Colon (tissue), 2 donors: ENCODE data around the gene STK17A.
A peak's percentile ranks its signal among the peaks of the same experiment; 100 is the strongest.
"Not testable (repeated sequence)": the region's sequence is repeated elsewhere in the genome, so short reads cannot be mapped to it uniquely, and the experiment has no call there.

Source experiments
- FAIRE-seq: peaks from 2 replicates; lab custom pipeline; 2012; peaks lifted over from hg19 to GRCh38; lab: Jason Lieb, UNC
- donor health status: control.
- donor health status: control.

The STK17A gene

GRCh38 chr7:43569424-43569823 lies 13.5 kb upstream of the STK17A start:
- no peak for FAIRE-seq

DNA sequence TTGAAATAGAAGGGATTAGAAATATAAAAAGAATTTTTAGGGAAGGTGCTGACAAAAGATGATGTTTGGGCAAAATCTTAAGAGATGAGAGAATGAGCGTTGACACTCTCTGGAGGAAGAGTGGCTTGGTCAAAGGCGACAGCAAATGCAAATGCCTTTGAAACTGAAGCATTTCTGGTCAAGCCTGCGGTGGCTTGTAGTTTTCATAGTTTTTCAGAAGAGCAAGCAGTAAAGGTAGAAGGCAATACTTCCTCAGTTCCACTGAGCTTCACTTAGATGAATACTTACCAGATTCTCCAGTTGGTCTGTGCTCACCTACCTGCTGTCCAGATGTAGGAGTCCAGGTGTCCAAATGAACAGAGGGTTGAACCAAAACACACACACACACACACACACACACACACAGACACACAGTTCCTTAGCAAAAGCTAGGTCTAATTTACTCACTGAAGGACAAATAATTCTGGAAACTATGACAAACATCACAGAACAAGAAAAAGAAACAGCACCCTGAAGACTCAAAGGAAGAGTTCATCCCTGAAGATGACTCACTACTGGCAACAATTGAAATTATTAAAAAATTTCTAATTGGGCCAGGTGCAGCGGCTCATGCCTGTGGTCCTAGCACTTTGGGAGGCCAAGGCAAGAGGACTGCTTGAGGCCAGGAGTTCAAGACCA lies 12.1 kb upstream of the STK17A start:
- FAIRE-seq = no peak

DNA sequence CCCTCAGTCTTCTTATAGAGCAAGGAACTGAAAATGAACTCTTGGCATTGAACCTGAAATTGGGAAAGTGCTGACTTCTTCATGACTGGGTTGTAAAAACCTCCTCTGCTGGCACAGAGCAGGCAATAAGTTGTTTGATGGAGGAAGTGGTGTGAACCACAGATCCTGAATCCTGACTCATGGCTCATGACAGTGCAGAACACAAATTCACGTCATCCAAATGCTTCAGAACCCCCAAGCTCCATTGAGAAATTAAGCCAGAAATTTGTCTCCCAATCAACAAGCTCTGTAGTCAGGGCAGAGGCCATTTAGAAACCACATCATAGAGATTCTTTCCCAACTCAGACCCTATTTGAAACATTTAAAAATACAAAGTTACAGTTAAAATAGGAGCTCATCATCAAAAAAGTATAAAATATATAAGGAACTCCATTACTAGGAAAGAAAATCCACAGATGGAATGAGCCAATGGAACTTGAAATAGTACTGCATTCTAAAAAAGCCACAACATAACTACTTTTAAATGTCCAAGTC lies 10.3 kb upstream of the STK17A start:
- no peak for FAIRE-seq

DNA sequence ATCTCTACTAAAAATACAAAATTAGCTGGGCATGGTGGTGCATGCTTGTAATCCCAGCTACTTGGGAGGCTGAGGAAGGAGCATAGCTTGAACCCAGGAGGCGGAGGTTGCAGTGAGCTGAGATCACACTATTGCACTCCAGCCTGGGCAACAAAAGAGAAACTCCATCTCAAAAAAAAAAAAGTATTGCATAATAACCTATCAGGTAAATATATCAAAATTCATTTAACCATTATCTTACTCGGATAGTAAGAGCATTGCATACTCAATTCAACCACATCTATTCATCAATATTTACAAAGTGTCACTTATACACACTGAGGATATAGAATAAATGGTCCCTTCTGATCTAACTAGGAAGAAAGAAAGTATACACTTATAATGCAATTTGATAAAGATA lies 9.1 kb upstream of the STK17A start:
- FAIRE-seq = not testable (repeated sequence)

- FAIRE-seq = no peak
Observed at GRCh38 chr7:43575506-43575905, 7.4 kb upstream of the STK17A start.

- FAIRE-seq = no peak
Observed at GRCh38 chr7:43576241-43576640, 6.7 kb upstream of the STK17A start.

DNA sequence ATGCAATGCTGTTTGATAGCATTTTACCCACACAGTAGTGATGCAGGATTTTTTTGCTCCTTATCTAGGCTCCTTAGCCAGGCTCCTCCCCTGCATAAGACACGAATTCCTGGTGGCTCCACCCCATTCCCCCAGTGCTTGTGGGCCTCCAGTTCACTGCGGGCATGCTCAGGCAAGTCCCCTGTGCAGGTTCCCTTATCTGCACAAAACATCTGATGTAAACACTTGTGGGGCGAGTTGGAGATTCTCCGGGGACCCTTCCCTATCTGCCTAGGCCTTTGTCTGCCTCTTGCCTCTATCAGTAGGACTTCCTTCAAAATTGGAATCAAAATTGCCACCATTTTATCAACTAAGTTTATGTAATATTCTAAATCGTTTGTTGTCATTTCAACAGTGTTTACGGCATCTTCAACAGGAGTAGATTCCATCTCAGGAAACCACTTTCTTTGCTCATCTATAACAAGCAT lies 5.4 kb upstream of the STK17A start:
- no peak for FAIRE-seq

DNA sequence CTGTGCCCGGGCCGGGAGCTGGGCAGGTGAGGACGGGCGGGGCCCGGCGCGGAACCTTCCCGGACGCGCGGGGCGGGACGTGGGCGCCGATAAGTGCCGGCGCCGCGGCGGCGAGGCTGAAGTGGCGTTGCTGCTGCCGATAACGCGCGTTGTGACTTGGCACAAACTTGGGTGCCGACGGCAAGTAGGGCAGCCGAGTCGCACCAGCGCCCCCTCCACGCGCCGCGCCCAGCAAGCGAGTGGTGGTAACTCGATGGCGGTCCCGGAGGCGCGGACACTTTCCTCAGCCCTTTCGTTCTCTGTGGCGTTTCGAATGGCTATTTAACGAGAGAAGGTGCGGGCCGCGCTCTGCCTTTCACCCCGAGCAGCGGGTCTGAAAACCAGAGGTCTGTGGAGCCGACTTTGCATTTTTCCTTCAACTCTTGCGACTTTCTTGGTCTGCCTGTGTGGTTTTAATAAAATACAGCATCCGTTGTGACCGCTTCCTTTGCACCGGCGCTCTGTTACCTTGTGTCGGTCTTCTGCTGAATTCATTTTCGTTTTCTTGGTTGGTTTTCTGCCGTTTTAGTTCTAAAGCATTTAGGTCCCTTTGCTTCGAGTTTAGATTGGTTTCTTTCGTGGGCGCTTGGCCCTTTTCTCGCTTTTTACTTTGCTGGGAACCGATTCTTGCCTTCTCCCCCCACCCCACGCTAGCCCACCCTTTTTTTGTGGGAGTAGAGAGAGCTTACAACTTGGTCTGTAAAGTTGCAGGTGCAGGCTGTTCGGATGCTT lies 701 bp downstream of the STK17A start:
- FAIRE-seq = no peak

DNA sequence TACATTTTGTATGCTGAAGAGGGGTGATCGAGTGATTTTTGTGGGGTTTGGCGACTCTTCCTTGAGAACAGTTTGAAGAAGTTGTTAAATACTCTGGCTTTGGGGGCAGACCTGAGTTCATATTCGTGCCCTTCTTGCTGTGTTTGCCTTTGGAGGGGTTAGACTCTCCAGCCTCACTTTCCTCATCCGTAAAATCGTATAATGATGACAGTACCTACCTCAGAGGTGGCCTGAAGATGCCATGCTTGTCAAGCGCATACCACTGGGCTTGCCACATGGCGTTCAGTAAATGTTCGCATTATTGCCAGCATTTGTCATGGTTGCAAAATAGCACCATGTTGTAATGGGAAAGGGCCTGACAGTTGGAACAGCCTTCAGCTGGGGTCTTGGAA lies 1.3 kb downstream of the STK17A start:
- FAIRE-seq = no peak

DNA sequence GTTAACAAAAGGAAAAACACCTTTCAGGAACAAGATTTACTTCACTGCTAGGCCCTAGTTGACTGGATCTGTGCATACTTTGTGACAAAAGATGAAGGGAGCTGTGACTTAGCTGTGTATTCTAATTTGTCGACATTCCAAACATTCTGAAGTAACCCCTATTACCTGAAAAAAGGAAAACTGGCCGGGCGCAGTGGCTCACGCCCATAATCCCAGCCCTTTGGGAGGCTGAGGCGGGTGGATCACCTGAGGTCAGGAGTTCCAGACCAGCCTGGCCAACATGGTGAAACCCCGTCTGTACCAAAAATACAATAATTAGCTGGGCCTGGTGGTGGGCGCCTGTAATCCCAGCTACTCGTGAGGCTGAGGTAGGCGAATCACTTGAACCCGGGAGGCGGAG lies 1.8 kb downstream of the STK17A start:
- FAIRE-seq = not testable (repeated sequence)

GRCh38 chr7:43585562-43585961 lies 2.7 kb downstream of the STK17A start:
- no peak for FAIRE-seq

DNA sequence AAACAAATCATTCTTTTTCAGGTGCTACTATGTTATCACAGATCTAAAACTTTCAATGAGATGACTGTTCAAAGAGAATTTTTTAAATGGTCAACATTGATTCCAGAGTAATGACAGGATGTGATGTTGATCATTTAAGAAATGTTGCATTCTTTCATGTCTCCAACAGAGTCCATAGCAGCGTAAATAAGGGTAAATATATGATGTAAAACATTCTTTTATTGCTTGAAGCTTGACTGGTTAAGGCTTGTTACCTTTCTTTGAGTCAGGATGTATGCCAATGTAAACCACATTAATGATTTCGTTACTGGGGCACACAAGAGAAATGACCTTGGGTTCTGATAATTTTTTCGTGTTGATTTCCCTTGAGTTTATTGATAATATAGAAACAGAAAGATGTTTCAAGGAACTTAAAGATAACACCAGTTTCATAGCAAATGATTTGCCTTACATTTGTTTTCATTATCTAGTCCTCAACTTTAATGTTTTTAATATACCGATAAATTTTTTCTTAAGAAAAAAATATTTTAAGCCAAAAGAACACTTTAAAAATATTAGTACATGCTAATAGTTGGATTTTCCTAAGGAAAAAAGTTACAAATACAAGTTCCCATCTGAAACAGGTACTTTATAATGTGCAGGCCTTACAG lies 3.5 kb downstream of the STK17A start:
- no peak for FAIRE-seq

DNA sequence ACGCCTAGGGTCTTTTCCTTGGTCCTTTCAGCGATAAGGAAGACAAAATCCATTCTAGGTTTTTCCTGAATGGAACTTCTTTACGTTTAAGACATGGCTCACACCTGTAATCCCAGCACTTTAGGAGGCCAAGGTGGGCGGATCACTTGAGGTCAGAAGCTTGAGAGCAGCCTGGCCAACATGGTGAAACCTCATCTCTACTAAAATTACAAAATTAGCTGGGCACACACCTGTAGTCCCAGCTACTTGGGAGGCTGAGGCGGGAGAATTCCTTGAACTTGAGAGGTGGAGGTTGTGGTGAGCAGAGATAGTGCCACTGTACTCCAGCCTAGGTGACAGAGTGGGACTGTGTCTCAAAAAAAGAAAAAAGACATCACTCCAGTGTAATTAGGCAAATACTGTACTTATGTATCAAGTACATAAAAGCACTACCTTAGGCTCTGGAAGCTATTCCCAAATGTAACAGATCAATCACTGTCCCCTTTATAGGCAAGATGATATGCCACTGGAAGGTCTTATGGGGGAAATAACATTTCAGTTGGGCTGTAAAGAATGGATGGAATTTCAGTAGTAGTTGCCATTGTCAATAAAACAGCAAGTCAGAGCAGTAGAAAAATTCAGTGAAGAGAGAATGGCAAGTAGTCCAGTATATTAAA lies 5.7 kb downstream of the STK17A start:
- no peak for FAIRE-seq

- FAIRE-seq = no peak
Observed at GRCh38 chr7:43589133-43589478, 6.2 kb downstream of the STK17A start.

DNA sequence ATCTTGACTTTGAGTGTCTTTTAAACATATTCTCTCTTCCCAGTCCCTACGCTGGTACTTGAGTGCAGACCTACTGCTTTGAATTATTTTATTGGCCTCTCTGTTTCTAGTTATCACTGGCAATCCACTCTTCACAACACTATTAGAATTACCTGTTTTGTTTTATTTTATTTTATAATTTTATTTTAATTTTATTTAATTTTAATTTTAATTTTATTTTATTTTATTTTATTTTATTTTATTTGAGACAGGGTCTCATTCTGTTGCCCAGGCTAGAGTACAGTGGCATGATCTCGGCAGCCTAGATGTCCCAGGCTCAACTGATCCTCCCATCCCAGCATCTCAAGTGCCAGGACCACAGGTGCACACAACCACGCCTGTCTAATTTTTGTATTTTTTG lies 6.8 kb downstream of the STK17A start:
- FAIRE-seq = no peak

DNA sequence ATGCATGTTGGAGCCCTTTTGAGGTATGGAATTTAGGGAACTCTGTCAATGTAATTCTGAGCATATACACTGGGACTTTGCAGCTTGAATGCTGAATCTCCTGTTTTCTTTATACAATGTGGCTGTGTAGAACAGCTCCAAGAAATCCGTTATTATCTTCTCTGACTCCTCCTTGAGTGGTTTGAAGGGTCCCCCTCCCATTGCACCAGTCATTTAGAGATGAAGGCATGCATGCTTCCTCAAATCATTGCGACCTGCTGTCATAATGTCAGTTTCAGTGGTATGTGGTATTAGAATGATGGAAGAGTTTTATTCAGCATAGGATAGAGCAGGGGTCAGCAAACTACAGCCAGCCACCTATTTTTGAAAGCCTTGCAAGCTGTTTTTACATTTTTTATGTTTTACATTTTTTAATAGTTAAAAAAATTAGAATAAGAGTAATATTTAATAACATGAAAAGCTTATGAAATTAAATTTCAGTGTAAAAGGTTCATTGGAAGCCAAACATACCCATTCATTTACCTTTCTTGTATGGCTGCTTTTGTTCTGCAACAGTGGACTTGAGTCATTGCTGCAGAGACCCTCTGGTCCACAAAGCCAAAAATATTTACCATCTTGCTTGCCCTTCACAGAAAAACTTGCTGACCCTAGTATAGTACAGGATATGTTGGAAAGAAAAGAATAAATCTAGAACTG lies 8.1 kb downstream of the STK17A start:
- FAIRE-seq = no peak

- FAIRE-seq = no peak
Observed at GRCh38 chr7:43591558-43592180, 8.8 kb downstream of the STK17A start.

DNA sequence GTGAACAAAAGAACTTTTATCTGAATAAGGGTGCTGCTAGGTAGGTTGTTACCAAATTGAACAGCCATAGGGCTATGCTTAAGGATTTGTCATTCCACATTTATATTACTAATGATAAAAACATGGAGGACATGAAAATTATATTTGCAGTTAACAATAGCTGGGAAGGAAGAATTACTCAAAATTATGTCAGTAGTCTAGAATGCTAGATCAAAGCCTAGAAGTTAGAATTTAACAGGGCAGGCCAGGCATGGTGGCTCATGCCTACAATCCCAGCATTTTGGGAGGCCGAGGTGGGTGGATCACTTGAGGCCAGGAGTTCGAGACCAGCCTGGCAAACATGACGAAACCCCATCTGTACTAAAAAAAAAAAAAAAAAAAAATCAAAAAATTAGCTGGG lies 9.4 kb downstream of the STK17A start:
- peak; percentile 14 for FAIRE-seq

DNA sequence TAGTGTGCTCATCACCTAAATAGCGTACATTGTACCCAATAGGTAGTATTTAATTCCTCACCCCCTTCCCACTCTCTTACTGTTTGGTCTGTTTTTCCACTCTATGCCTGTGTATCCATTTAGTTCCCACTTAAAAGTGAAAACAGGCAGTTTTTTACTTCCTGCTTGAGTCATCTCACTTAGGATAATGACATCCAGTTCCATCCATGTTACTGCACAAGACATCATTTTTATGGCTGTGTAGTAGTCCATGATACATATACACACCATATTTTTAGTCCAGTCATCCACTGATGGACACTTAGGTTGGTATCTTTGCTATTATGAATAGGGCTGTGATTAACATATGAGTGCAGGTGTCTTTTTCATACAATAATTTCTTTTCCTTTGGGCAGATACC lies 10.1 kb downstream of the STK17A start:
- FAIRE-seq = no peak

- no peak for FAIRE-seq
Observed at GRCh38 chr7:43594020-43594419, 11.1 kb downstream of the STK17A start.

DNA sequence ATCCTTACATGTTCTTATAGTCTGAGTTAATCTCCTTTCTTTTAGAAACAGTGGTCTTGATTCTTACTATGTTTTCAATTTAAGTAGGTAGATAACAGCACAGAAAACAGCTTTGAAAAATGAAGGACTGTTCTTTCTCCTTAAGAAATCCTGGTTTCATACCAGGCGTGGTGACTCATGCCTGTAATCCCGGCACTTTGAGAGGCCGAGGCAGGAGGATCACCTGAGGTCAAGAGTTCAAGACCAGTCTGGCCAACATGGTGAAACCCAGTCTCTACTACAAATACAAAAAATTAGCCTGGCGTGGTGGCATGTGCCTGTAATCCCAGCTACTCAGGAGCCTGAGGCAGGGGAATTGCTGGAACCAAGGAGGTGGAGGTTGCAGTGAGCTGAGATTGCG lies 13.5 kb downstream of the STK17A start:
- not testable (repeated sequence) for FAIRE-seq

DNA sequence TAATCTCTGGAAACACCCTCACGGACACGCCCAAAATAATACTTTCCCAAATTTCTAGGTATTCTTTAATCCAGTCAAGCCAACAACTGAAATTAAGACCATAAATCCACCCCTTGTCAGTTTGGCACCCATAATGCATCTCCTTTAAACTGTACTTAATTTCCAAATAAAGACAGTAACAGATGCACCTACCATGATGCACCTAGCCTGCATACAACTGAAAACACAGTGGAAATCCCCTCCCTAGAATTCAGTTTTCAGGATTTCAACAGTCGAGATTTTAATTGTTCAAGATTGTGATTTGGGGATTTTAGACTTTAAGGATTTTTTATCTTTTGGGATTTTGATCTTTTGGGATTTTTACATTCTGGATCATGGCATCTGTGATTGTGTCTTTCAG lies 17.1 kb downstream of the STK17A start:
- no peak for FAIRE-seq
